NCI-H1105 (cell line): ENCODE measurements around the gene HEY2.
A peak's percentile ranks its signal among the peaks of the same experiment; 100 is the strongest.
"Not testable (repeated sequence)": the region's sequence is repeated elsewhere in the genome, so short reads cannot be mapped to it uniquely, and the experiment has no call there.

Experiments used
- DNase-seq: peaks from one replicate; lab custom pipeline; 2025; lab: John Stamatoyannopoulos, UW

The HEY2 gene

GRCh38 chr6:125749173-125749864 is at the start of gene HEY2:
Gene HEY2, plus strand, starts transcription at chr6:125749632. Its CDS starts 145 bp downstream, at chr6:125749777.
- peak; percentile 95 for DNase-seq

- no peak for DNase-seq
Observed at GRCh38 chr6:125700581-125701353, 48.7 kb upstream of the HEY2 start.

- DNase-seq = no peak
Observed at GRCh38 chr6:125701354-125701668, 48.1 kb upstream of the HEY2 start.

- DNase-seq = not testable (repeated sequence)
Observed at GRCh38 chr6:125703882-125704281, 45.5 kb upstream of the HEY2 start.

- no peak for DNase-seq
Observed at GRCh38 chr6:125707615-125708243, 41.7 kb upstream of the HEY2 start.

GRCh38 chr6:125711013-125711675 is 38.3 kb upstream of the HEY2 start:
- DNase-seq = no peak

GRCh38 chr6:125714441-125715090 is 34.9 kb upstream of the HEY2 start:
- DNase-seq = peak; percentile 69

GRCh38 chr6:125717120-125717731 is 32.2 kb upstream of the HEY2 start:
- DNase-seq = no peak

GRCh38 chr6:125718109-125718508 is 31.3 kb upstream of the HEY2 start:
- DNase-seq = peak; percentile 7

- DNase-seq = no peak
Observed at GRCh38 chr6:125722886-125723285, 26.5 kb upstream of the HEY2 start.

- DNase-seq = no peak
Observed at GRCh38 chr6:125727216-125727615, 22.2 kb upstream of the HEY2 start.

GRCh38 chr6:125728739-125729138 is 20.7 kb upstream of the HEY2 start:
- DNase-seq = peak; percentile 19

GRCh38 chr6:125729983-125730382 is 19.4 kb upstream of the HEY2 start:
- no peak for DNase-seq

- DNase-seq = no peak
Observed at GRCh38 chr6:125732398-125732797, 17.0 kb upstream of the HEY2 start.

- no peak for DNase-seq
Observed at GRCh38 chr6:125733516-125734300, 15.7 kb upstream of the HEY2 start.

- DNase-seq = no peak
Observed at GRCh38 chr6:125738276-125738675, 11.2 kb upstream of the HEY2 start.

- DNase-seq = no peak
Observed at GRCh38 chr6:125739364-125739763, 10.1 kb upstream of the HEY2 start.

- DNase-seq = no peak
Observed at GRCh38 chr6:125741336-125741735, 8.1 kb upstream of the HEY2 start.

GRCh38 chr6:125742024-125742423 is 7.4 kb upstream of the HEY2 start:
- DNase-seq = no peak

- DNase-seq = no peak
Observed at GRCh38 chr6:125742464-125743120, 6.8 kb upstream of the HEY2 start.
